ENCODE data around the gene POM121.
"Not testable (repeated sequence)": the region's sequence is repeated elsewhere in the genome, so short reads cannot be mapped to it uniquely, and the experiment has no call there.

Gene POM121

DNA sequence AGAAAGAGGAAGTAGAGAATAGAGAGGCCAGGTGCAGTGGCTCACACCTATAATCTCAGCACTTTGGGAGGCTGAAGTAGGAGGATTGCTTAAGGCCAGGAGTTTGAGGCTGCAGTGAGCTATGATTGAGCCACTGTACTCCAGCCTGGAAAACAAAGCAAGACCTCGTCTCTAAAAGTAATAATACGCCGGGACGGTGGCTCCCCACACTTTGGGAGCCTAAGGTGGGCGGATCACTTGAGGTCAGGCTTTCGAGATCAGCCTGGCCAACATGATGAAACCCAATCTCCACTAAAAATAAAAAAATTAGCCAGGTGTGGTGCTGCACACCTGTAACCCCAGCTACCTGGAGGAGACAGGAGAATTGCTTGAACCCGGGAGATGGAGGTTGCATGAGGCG lies 70.6 kb downstream of the POM121 start:
- DNase-seq (ENCODE audit: low read depth, low spot score): not testable (repeated sequence)

DNA sequence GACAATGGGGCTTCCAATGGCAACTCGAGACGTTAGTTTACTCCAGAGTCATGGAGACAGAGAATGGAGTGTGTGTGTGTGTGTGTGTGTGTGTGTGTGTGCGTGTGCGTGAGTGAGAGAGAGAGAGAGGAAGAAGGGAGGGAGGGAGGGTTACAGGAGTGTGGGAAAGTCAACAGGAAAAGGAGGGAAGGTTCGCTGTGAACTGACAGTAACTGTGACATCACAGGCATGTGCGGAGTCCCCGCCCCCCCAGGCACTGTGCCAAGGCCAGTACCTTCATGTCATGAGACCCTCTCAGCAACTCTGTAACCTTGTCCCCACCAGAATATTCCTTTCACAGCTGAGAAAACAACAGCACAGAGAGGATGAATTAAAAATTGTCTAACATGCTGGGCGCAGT lies 72.6 kb downstream of the POM121 start:
- not testable (repeated sequence) for DNase-seq (ENCODE audit: low read depth, low spot score)

GRCh38 chr7:72997887-72998468 lies 73.1 kb downstream of the POM121 start:
- DNase-seq (ENCODE audit: low read depth, low spot score): not testable (repeated sequence)
